GM23338 (cell line): Measurements from ENCODE around the gene TRIM77. TPM values are rescaled to one million over a fixed set of nuclear protein-coding genes. Genes with fewer than 3 reads are reported as not detected.
"Not testable (repeated sequence)": the region's sequence is repeated elsewhere in the genome, so short reads cannot be mapped to it uniquely, and the experiment has no call there.

Experiments used
- ATAC-seq: fragments of 200-7000 bp; cut with Tn5 transposase; 3 replicates; pipeline ENCODE4 v1.9.1; 2020
- DNase-seq: peaks from one replicate; pipeline ENCODE4 v3.0.0-alpha.2; 2015; ENCODE audit warnings: low spot score
- H2AFZ ChIP-seq: fragments of 200-600 bp; sonication (generic); 2 replicates; pipeline ENCODE4 v1.8.0; 2016; ENCODE audit warnings: antibody characterized with exemption, mild to moderate bottlenecking, moderate library complexity
- H3F3A ChIP-seq: fragments of 200-600 bp; sonication (generic); replicated peaks from 2 replicates; pipeline ENCODE4 v1.8.0; 2017; ENCODE audit warnings: antibody characterized with exemption, mixed run types, low read depth
- H3K27ac ChIP-seq: fragments of 200-600 bp; sonication (generic); 2 replicates; pipeline ENCODE4 v1.6.1; 2016; ENCODE audit warnings: low read depth
- H3K27me3 ChIP-seq: fragments of 200-600 bp; sonication (generic); 2 replicates; pipeline ENCODE4 v1.8.0; 2016; ENCODE audit warnings: mild to moderate bottlenecking, mixed run types, moderate library complexity; ENCODE audit not compliant: insufficient read depth
- H3K36me3 ChIP-seq: fragments of 200-600 bp; sonication (generic); 2 replicates; pipeline ENCODE4 v1.8.0; 2016; ENCODE audit warnings: mild to moderate bottlenecking; ENCODE audit not compliant: insufficient read depth
- H3K4me1 ChIP-seq: fragments of 200-600 bp; sonication (generic); 2 replicates; pipeline ENCODE4 v1.8.0; 2016; ENCODE audit warnings: mild to moderate bottlenecking, moderate library complexity; ENCODE audit not compliant: insufficient read depth
- H3K4me2 ChIP-seq: fragments of 200-600 bp; sonication (generic); 2 replicates; pipeline ENCODE4 v1.7.1; 2017; ENCODE audit warnings: mixed run types
- H3K4me3 ChIP-seq: fragments of 200-600 bp; sonication (generic); 2 replicates; pipeline ENCODE4 v1.6.1; 2016; ENCODE audit warnings: mixed run types
- H3K79me2 ChIP-seq: fragments of 200-600 bp; sonication (generic); replicated peaks from 2 replicates; pipeline ENCODE4 v1.8.0; 2017; ENCODE audit warnings: mild to moderate bottlenecking; ENCODE audit not compliant: insufficient read depth
- H3K9me2 ChIP-seq: fragments of 200-600 bp; sonication (generic); 2 replicates; pipeline ENCODE4 v1.8.0; 2017; ENCODE audit not compliant: insufficient read depth
- H4K20me1 ChIP-seq: fragments of 200-600 bp; sonication (generic); replicated peaks from 2 replicates; pipeline ENCODE4 v1.8.0; 2017; ENCODE audit warnings: mild to moderate bottlenecking; ENCODE audit not compliant: insufficient read depth
- H3K27ac Mint-ChIP-seq: 2 replicates; pipeline ENCODE4 v1.8.0; 2020; ENCODE audit warnings: inconsistent platforms, mild to moderate bottlenecking, moderate library complexity, mixed read lengths
- H3K27me3 Mint-ChIP-seq: 3 replicates; pipeline ENCODE4 v1.8.0; 2022; ENCODE audit warnings: low read depth, mild to moderate bottlenecking, moderate library complexity, mixed read lengths, inconsistent platforms; ENCODE audit not compliant: insufficient read depth, poor library complexity
- H3K36me3 Mint-ChIP-seq: 3 replicates; pipeline ENCODE4 v1.8.0; 2021; ENCODE audit warnings: low read depth, mild to moderate bottlenecking, inconsistent platforms, moderate library complexity, mixed read lengths
- H3K4me1 Mint-ChIP-seq: 3 replicates; pipeline ENCODE4 v1.8.0; 2020; ENCODE audit warnings: mild to moderate bottlenecking, inconsistent platforms, mixed read lengths
- H3K4me3 Mint-ChIP-seq: 3 replicates; pipeline ENCODE4 v1.8.0; 2021; ENCODE audit warnings: moderate library complexity, mild to moderate bottlenecking, inconsistent platforms, mixed read lengths
- H3K9me3 Mint-ChIP-seq: 3 replicates; pipeline ENCODE4 v1.8.0; 2020; ENCODE audit warnings: moderate library complexity, mild to moderate bottlenecking, inconsistent platforms, mixed read lengths
- CTCF ChIP-seq, 2 experiments: fragments of 200-600 bp in 1 of 2; sonication (generic) in 1 of 2; conservative IDR thresholded peaks; 2 replicates each; pipeline versions ENCODE4 v1.5.1 to v1.6.1; 2016 to 2017; ENCODE audit warnings: antibody characterized with exemption in 2 of 2, low read depth in 2 of 2, mild to moderate bottlenecking in 2 of 2, moderate library complexity in 1 of 2
- polyA plus RNA-seq: library from polyadenylated mRNA; unstranded; fragments of >200 nt; fragmentation: Nextera tagmentation; extraction: Ambion mirVana; gene quantifications from 2 replicates; pipeline ENCODE4 v1.2.1, GENCODE V29; 2016
- total RNA-seq: library from RNA; depleted of rRNA; stranded (reverse); fragments of >200 nt; shearing (Covaris generic); gene quantifications from 2 replicates; pipeline ENCODE4 v1.2.3, GENCODE V29; 2014

TRIM77 gene
- total and polyA plus RNA-seq, 2 experiments from 2014 or later = not detected

GRCh38 chr11:89669993-89670669 lies 40.0 kb upstream of the TRIM77 start:
- not testable (repeated sequence) for H3K36me3 Mint-ChIP-seq, H3K27me3 ChIP-seq, H3K9me3 Mint-ChIP-seq, H3K27ac ChIP-seq, H4K20me1 ChIP-seq, H3K36me3 ChIP-seq, DNase-seq, H3K4me3 ChIP-seq, H3F3A ChIP-seq, H3K27ac Mint-ChIP-seq, ATAC-seq, H3K27me3 Mint-ChIP-seq, H2AFZ ChIP-seq, H3K4me2 ChIP-seq, H3K4me1 Mint-ChIP-seq, H3K9me2 ChIP-seq, H3K4me3 Mint-ChIP-seq, H3K79me2 ChIP-seq, H3K4me1 ChIP-seq

- not testable (repeated sequence) for H2AFZ ChIP-seq, H3F3A ChIP-seq, H3K27me3 ChIP-seq, H3K9me2 ChIP-seq, H3K27ac ChIP-seq, H3K36me3 ChIP-seq, H3K4me2 ChIP-seq, ATAC-seq, H3K36me3 Mint-ChIP-seq, H4K20me1 ChIP-seq, H3K4me1 ChIP-seq, H3K79me2 ChIP-seq, DNase-seq, H3K27me3 Mint-ChIP-seq, H3K4me1 Mint-ChIP-seq, H3K9me3 Mint-ChIP-seq, H3K4me3 ChIP-seq, H3K4me3 Mint-ChIP-seq
- peak overlapping the region; percentile 56; the same call in 1 of the 2 replicates for H3K27ac Mint-ChIP-seq
Measured at GRCh38 chr11:89672547-89672946, 37.6 kb upstream of the TRIM77 start.

- H3K4me3 ChIP-seq, H3K79me2 ChIP-seq, H3K4me3 Mint-ChIP-seq, H4K20me1 ChIP-seq, H3K27me3 Mint-ChIP-seq, H3K36me3 ChIP-seq, H3K4me1 Mint-ChIP-seq, H3K27ac ChIP-seq, DNase-seq, H3K9me2 ChIP-seq, H3F3A ChIP-seq, H3K27me3 ChIP-seq, H2AFZ ChIP-seq, H3K9me3 Mint-ChIP-seq, H3K4me2 ChIP-seq, H3K27ac Mint-ChIP-seq, H3K4me1 ChIP-seq, ATAC-seq, H3K36me3 Mint-ChIP-seq: not testable (repeated sequence)
Measured at GRCh38 chr11:89673380-89673779, 36.7 kb upstream of the TRIM77 start.

- not testable (repeated sequence) for H2AFZ ChIP-seq, H3K4me1 Mint-ChIP-seq, H3K27ac Mint-ChIP-seq, H3K27ac ChIP-seq, H3K9me2 ChIP-seq, H3K36me3 ChIP-seq, H3K4me2 ChIP-seq, H3K27me3 ChIP-seq, ATAC-seq, H3F3A ChIP-seq, H4K20me1 ChIP-seq, H3K36me3 Mint-ChIP-seq, H3K9me3 Mint-ChIP-seq, H3K27me3 Mint-ChIP-seq, H3K79me2 ChIP-seq, DNase-seq, H3K4me3 ChIP-seq, H3K4me1 ChIP-seq, H3K4me3 Mint-ChIP-seq
- TF ChIP-seq CTCF (conservative IDR thresholded peaks at IDR 0.05; ENCODE audit: low read depth in 2 of 2) = peak; percentile 44 to 51
Measured at GRCh38 chr11:89675383-89675782, 34.7 kb upstream of the TRIM77 start.

GRCh38 chr11:89675948-89676347 lies 34.2 kb upstream of the TRIM77 start:
- not testable (repeated sequence) for H3K4me3 Mint-ChIP-seq, H3K4me1 Mint-ChIP-seq, H3K27ac Mint-ChIP-seq, H2AFZ ChIP-seq, H3K36me3 Mint-ChIP-seq, H3K4me2 ChIP-seq, DNase-seq, H3K79me2 ChIP-seq, H3K9me3 Mint-ChIP-seq, H3F3A ChIP-seq, H3K27ac ChIP-seq, H3K9me2 ChIP-seq, H3K4me3 ChIP-seq, H3K4me1 ChIP-seq, H4K20me1 ChIP-seq, H3K27me3 Mint-ChIP-seq, H3K36me3 ChIP-seq, H3K27me3 ChIP-seq, ATAC-seq

- H3K4me2 ChIP-seq, DNase-seq, H3K36me3 Mint-ChIP-seq, H3K9me2 ChIP-seq, ATAC-seq, H3F3A ChIP-seq, H3K4me1 Mint-ChIP-seq, H3K27me3 Mint-ChIP-seq, H3K9me3 Mint-ChIP-seq, H3K27ac ChIP-seq, H3K27me3 ChIP-seq, H4K20me1 ChIP-seq, H3K4me1 ChIP-seq, H3K4me3 Mint-ChIP-seq, H3K27ac Mint-ChIP-seq, H2AFZ ChIP-seq, H3K36me3 ChIP-seq, H3K79me2 ChIP-seq, H3K4me3 ChIP-seq: not testable (repeated sequence)
Measured at GRCh38 chr11:89707080-89707479, 3.0 kb upstream of the TRIM77 start.
